Colonic mucosa (tissue), 4 donors: ENCODE measurements around the gene VNN1. TPM values are rescaled to one million over a fixed set of nuclear protein-coding genes. Genes with fewer than 3 reads are reported as not detected.

Experiments used
- DNase-seq: peaks from one replicate; pipeline ENCODE4 v3.0.0-alpha.2; 2020
- H3K27ac ChIP-seq: fragments of 200-600 bp; one replicate; pipeline ENCODE4 v1.8.0; 2021
- H3K27me3 ChIP-seq: fragments of 200-600 bp; one replicate; pipeline ENCODE4 v1.8.0; 2021
- H3K36me3 ChIP-seq: fragments of 200-600 bp; one replicate; pipeline ENCODE4 v1.8.0; 2021
- H3K4me1 ChIP-seq: fragments of 200-600 bp; one replicate; pipeline ENCODE4 v1.8.0; 2021; ENCODE audit warnings: mild to moderate bottlenecking
- H3K4me3 ChIP-seq: fragments of 200-600 bp; one replicate; pipeline ENCODE4 v1.8.0; 2021
- H3K9ac ChIP-seq, 2 donors: one replicate each; pipeline ENCODE4 v1.7.0; 2013; ENCODE audit warnings: control low read depth in 2 of 2, low read depth in 2 of 2, low read length in 2 of 2
- H3K9me3 ChIP-seq: fragments of 200-600 bp; one replicate; pipeline ENCODE4 v1.8.0; 2021
- CTCF ChIP-seq: fragments of 200-600 bp; IDR thresholded peaks from one replicate; pipeline ENCODE4 v1.8.0; 2022; ENCODE audit warnings: antibody characterized with exemption, mild to moderate bottlenecking
- intact Hi-C: fragments of 100-400 bp; cut with DNase I; formaldehyde crosslinking; loops from one replicate; pipeline ENCODE4 v1.14.1; 2022
- total RNA-seq, 2 donors: library from RNA; stranded (reverse); fragmentation: NEBNext Ultra II Directional in 1 of 2; extraction: Animal tissue kit (Norgen Biotek cat#: 25700) in 1 of 2; gene quantifications; one replicate each; pipeline ENCODE4 v1.2.1, GENCODE V29; 2021
- donor health status: healthy.
- donor health status: DM: no; HTN: no; CAD: no.
- donor health status: DM: no; HTN: no; CAD: no.

Gene VNN1
- total RNA-seq, 2 donors from 2014 or later = 0.62 to 6.4 TPM

- Histone ChIP-seq H3K27ac (no peak overlapping the region), H3K9me3 (no peaks in the 10 kb centered on the region), H3K27me3 (no peaks in the 10 kb centered on the region), H3K4me1 (no peaks in the 10 kb centered on the region), H3K36me3 (no peaks in the 10 kb centered on the region), H3K4me3 (no peak overlapping the region), H3K9ac (no peak overlapping the region)
- TF ChIP-seq CTCF = no peak
- intact Hi-C loops = no loop called here
- no peak for DNase-seq
Measured at GRCh38 chr6:132751828-132752227, 38.0 kb upstream of the VNN1 start.

- H3K36me3 ChIP-seq = no peaks in the 10 kb centered on the region
- H3K4me1 ChIP-seq = no peaks in the 10 kb centered on the region
- H3K27me3 ChIP-seq = no peaks in the 10 kb centered on the region
- DNase-seq = no peak
- H3K27ac ChIP-seq = no peak overlapping the region
- H3K9ac ChIP-seq = no peak overlapping the region
- intact Hi-C loops = no loop called here
- H3K9me3 ChIP-seq = no peaks in the 10 kb centered on the region
- H3K4me3 ChIP-seq = no peak overlapping the region
- no peak for TF ChIP-seq CTCF
Measured at GRCh38 chr6:132751306-132751705, 37.5 kb upstream of the VNN1 start.

GRCh38 chr6:132750455-132751248, 36.8 kb upstream of the VNN1 start:
- Histone ChIP-seq H3K9ac (no peak overlapping the region), H3K27ac (no peak overlapping the region), H3K27me3 (no peaks in the 10 kb centered on the region), H3K36me3 (no peaks in the 10 kb centered on the region), H3K4me1 (no peaks in the 10 kb centered on the region), H3K4me3 (no peak overlapping the region), H3K9me3 (no peaks in the 10 kb centered on the region)
- no peak for DNase-seq
- intact Hi-C loops = no loop called here
- TF ChIP-seq CTCF = no peak

- H3K4me1 ChIP-seq = no peaks in the 10 kb centered on the region
- no peaks in the 10 kb centered on the region for H3K36me3 ChIP-seq
- TF ChIP-seq CTCF = no peak
- intact Hi-C loops = no loop called here
- H3K27ac ChIP-seq = no peak overlapping the region
- DNase-seq = no peak
- no peak overlapping the region for H3K9ac ChIP-seq
- H3K9me3 ChIP-seq = no peaks in the 10 kb centered on the region
- no peak overlapping the region for H3K4me3 ChIP-seq
- no peaks in the 10 kb centered on the region for H3K27me3 ChIP-seq
Measured at GRCh38 chr6:132749111-132749510, 35.3 kb upstream of the VNN1 start.

GRCh38 chr6:132748446-132748845, 34.6 kb upstream of the VNN1 start:
- no peak for TF ChIP-seq CTCF
- H3K4me3 ChIP-seq = no peak overlapping the region
- H3K27me3 ChIP-seq = no peaks in the 10 kb centered on the region
- DNase-seq = no peak
- H3K9ac ChIP-seq = no peak overlapping the region
- H3K36me3 ChIP-seq = no peaks in the 10 kb centered on the region
- H3K9me3 ChIP-seq = no peaks in the 10 kb centered on the region
- no peaks in the 10 kb centered on the region for H3K4me1 ChIP-seq
- intact Hi-C loops = no loop called here
- H3K27ac ChIP-seq = no peak overlapping the region
